GM19467 (cell line): ENCODE data around the gene UGT1A6.
"Not testable (repeated sequence)": the region's sequence is repeated elsewhere in the genome, so short reads cannot be mapped to it uniquely, and the experiment has no call there.

Experiments used
- ATAC-seq: cut with Tn5 transposase; IDR thresholded peaks from one replicate; pipeline ENCODE4 v1.9.1; 2021; ENCODE audit warnings: mild to moderate bottlenecking, moderate library complexity; ENCODE audit not compliant: unreplicated experiment

The UGT1A6 gene

DNA sequence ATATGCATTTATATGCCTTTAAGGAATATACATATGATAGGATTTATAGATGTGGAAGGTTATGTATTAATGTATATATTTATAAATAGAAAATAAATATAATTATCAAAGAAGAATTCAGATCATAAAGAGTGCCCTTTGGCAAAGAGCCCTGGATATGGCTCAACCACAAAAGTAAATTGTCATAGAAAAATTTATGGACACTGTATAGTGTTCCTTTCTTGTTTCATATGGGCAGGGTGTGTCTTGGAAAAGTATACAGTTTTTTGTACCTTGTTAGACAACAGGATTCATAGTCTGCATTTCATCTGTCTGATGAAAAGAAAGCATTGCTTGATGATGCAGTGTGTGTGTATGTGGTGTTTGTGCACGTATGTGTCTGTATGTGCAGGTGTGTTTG, 8.1 kb upstream of the UGT1A6 start:
- ATAC-seq = no peak

DNA sequence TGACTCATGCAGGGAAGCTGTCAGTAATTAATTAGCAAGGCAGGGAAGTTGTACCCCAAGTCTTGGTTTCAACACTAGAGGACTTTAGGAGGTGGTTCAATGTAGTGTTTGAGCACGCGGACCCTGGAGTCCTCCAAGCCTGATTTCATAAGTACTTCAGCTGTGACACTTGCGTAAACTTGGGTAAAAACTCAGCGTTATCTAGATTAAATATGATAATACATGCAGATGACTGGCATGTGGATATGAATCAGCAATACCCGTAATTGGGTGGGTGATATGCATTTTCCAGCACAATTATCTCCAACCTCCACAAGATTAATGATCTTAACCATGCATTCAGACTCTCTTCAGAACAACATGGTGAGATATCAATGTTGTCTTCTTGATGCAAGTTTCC, 5.8 kb upstream of the UGT1A6 start:
- no peak for ATAC-seq

DNA sequence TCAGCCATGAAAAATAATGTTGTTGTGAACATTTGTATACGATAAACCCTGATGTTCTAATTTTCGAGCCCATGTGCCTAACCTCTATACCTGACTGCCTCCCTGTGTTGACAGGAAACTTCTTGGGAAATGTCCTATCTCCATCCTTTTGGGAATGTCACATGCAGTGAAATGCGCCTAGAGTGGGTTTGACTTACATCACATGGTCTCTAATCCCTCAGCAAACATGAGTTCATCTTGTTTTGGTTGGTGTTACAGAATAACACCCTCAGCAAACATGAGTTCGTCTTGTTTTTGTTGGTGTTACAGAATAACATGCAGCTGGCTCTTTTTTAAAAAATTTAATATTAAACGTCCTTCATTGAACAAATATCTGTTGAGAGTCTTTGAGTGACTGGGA, 4.3 kb upstream of the UGT1A6 start:
- ATAC-seq = no peak

DNA sequence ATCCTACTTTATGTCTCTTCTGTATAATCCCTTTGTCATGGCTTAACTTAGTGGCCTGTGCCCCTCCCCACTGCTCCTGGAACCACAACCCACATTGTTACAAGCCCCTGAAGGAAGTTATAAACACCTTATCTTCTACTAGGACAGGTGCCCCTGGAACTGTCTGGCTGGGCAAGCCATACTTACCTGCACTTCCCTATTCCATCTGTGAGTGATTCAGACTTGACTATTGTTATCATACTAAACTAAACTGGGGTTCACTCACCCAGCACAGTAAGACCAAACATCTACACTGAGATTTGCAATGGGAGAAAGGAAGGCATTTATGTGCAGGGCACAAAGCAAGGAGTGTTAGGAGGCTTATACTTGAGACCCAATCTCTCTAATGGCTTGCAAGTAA, 3.7 kb upstream of the UGT1A6 start:
- no peak for ATAC-seq

DNA sequence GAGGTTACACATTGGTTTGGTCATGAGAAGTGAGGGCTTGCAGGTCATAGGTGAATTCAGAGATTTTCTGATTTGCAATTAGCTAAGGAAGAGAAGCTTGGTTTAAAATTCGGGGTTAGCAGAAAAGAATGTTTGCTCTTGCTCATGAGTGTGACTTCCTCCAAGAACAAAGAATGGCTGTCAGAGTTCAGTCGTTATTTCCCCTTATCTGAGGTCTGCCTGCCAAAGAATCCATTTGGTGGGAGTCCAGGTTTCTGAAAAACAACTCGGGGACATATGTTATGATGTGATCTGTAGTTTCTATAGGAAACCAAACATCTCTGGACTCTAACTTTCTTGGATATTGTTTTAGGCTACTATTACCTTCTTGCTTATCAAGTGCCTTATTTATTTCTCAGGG, 3.2 kb upstream of the UGT1A6 start:
- no peak for ATAC-seq

DNA sequence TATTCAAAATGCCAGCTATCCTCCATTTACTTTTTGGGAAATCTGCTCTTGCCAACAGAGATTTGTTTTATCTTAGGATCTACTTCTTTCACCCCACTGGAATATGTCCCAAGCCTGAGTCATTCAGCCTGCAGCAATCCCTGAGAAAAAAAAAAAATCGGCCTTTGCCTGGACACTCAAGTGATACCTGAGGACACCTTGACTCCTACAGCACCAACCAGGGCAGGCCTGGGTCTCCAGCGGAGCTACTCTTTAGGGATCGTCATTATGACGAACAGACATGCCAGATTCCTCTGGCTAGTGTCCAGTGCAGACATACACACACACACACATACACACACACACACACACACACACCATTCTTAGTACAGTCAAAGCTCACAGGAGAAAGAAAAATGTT, 2.2 kb upstream of the UGT1A6 start:
- no peak for ATAC-seq

DNA sequence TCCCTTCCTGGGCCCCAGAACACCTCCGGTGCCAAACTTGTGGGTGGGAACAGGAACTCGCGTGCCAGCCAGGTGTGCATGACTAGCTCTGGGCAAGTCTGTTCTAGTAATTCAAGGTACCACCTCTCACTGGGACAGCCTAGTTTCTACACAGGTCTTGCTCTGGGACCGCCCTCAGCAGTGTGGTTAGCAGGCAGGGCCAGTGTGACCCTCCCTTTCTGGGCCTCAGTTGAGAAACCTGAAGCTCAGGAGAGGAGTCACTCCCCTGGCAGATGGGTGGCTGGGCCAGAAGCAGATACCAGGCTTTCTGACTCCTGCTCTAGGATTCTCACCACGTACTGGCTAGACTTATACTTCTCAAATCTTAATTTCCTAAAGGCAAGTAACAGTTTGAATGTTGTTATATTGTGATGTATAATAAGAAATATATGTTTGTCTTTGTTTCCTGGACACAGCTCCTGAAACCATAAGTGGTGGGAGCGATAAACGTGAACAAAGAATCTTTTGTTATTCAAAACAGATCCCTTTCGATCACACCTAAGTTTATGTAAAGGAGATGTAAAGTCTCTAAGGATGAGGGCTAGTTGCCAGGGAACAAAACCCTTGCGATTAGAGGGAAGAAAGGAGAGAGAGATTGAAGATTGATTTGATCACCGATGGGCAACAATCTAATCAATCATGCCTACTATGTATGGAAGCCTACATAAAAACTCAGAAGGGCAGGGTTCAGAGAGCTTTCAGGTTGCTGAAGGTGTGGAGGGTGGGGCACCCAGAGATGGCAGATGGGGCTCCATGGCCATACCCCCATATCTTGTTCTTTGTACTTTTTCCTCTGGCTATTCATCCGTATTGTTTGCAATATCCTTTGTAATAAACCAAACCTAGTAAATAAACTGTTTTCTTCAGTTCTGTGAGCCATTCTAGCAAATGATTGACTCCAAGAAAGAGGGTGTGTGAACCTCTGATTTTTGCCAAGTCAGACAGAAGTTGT, 952 bp upstream of the UGT1A6 start:
- ATAC-seq = no peak

DNA sequence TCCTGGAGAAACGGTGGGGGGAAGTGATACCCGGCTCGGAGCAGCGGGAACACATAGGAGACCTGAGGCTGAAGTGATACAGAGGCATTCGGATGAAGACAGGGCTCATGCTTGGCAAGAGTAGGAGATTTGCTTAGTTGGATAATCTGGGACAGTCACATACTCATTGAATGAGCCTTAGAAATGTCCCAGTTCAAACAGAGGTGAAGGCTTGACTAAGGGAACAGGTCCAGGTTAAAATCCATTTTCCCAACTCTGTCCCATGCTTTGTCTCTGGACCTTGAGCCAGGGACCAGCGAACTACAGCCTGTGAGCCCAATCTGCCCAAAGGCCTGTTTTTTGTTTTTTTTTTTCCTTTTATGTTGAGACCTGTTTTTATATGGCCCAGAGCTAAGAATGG, 1.3 kb downstream of the UGT1A6 start:
- no peak for ATAC-seq

DNA sequence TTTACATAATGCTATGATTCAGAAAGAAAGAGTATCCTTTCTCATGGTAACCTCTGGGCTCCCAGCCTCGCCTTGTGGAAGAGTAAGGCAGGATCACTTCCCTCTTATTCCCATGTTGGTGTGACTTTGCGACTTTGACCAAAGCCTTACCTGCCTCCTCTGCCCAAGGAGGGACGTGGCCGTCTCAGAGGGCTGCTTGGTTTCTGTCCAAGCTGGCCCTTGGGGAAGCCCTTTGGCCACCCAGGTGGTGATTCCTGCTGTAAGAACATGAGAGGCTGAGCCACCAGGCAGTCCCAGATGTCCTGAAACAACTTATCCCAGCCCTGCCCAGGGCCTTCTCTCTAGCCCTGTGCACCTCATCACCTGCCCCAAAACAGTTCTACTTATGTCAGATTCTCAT, 6.0 kb downstream of the UGT1A6 start:
- no peak for ATAC-seq

DNA sequence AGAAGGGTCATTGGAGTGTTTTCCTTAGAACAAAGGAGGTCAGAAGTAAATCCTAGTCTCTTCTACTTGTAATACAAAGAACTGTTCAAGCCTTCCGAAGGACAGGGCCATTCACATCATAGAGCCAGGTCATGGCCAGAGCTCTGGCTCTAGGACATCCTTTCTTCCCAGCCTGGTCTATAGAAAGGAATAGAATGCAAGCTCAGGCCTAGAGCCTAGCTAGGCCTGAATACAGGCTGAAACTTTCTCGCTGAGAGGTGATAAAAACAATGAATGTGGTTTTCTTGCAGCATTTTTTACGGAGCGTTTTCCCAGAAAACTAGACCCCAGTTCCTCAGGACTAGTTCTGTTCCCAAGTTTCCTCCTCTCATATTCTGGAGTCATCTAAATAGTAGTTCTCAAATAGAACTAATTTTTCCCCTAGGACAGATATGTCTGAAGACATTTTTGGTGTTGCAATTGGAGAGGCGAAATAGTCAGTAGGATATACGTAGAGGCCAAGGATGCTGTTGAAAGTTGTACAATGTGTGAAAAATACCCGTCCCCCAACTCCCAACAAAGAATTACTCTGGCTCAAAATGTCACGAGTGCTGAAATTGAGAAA, 6.8 kb downstream of the UGT1A6 start:
- ATAC-seq = no peak

DNA sequence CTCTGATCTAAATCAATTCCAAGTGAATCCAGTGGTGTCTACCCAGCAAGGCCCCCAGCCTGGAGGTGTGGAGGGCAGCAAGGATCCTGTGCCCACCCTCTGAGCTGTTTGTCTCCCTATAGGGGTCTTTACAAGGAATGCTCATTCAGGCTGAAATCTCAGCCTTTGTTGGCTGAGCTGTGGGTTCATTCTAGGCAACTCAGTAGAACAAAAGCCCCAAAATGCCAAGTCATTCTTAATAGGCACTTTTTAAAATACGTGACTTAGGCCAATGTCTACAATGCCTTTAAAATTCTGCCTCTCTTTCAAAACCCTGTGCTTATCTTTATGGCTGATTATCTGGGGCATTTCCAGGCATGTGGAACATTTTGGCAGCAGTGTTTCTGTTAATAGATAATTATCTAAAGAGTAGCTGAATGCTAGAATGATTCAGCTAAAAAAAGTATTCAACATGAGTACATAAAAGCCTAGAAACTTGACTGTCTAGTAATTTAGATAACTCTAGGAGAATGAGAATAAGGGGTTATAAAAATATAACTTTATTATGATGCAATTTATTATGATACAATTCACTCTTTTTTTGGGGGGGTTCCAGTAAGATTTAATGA, 7.4 kb downstream of the UGT1A6 start:
- no peak for ATAC-seq

DNA sequence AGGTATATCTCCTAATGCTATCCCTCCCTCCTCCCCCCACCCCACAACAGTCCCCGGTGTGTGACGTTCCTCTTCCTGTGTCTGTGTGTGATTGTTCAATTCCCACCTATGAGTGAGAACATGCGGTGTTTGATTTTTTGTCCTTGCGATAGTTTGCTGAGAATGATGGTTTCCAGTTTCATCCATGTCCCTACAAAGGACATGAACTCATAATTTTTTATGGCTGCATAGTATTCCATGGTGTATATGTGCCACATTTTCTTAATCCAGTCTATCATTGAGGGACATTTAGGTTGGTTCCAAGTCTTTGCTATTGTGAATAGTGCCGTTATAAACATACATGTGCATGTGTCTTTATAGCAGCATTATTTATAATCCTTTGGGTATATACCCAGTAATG, 8.2 kb downstream of the UGT1A6 start:
- not testable (repeated sequence) for ATAC-seq

DNA sequence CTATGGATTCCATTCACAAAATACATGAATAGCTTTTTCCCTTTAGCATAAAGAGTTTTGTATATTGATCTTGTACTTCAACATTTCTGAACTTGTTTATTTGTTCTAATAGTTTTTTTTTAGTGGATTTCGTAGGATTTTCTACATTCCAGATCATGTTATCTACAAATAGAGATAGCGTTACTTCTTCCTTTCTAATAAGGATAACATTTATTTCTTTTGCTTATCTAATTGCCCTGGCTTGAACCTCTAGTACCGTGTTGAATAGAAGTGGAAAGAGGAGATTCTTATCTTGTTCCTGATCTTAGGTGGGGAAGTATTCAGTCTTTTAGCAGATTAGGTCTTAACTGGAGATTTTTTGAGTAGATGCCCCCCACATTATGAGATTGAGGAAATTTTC, 9.5 kb downstream of the UGT1A6 start:
- ATAC-seq = no peak

DNA sequence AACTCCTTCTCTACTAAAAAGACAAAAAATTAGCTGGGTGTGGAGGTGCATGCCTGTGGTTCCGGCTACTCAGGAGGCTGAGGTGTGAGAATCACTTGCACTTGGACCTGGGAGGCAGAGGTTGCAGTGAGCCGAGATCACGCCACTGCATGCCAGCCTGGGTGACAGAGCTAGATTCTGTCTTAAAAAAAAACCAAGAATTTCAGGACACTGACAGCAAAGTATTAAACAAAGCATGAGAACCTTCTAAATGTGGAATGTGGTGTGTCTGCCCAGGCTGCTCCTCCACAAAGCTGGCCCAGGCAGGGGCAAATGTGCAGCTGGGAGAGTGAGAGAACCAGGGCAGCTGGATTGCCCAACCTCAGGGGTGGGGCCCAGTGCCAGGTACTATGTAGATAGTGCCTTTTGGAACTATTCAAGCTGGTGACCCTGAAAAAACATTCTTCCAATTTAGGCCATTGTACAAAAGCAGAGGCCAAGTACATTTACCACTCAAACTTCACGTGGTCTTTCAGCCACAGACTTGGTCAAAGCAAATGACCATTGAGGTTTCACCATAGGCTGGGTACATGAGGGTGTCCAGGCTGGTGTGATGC, 13.3 kb downstream of the UGT1A6 start:
- no peak for ATAC-seq

DNA sequence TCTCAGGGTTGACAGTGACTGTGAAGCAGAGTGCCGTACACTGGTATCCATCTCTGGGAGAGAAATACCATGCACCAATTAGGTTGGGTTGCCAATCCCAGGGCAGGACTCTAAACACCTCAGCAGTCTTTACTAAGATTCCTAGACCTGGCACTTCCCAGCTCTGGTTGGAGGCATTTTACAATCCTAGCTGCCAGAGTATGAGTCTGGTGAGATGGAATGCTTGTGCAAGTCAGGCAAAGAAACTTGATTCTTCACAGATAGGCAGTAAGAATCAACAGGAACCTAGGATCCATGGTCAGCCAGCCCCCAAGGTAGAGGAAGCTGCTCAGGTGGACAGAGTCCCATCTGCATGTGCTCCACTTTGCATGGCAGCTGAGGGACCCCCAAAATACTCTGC, 14.0 kb downstream of the UGT1A6 start:
- ATAC-seq = no peak

DNA sequence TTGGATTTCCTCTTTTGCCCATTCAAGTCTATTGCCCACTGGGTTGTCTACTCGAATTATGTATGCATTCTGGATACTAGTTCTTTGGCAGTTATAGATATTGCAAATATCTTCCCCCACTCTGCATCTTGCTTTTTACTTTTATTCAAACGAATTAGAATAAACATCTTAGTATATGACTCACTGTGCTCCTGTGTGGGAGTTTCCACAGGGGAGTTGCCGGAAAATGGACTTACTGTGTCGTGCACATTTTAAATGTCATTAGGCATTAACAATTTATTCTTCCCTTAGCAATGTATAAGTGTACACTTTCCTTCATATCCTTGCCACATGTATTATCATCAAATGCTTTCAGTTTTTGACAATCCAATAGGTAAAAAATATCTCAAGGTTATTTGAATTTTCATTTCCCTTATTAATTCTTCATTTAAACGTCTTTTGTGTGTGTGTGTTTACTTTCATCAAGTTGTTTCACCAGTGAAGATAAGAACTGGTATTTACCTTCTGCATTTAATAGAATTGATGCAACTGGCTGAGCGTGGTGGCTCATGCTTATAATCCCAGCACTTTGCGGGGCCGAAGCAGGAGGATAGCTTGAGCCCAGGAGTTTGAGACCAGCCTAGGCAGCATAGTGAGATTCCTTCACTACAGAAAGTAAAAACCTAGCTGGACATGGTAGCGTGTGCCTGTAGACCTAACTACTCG, 15.4 kb downstream of the UGT1A6 start:
- ATAC-seq = no peak

DNA sequence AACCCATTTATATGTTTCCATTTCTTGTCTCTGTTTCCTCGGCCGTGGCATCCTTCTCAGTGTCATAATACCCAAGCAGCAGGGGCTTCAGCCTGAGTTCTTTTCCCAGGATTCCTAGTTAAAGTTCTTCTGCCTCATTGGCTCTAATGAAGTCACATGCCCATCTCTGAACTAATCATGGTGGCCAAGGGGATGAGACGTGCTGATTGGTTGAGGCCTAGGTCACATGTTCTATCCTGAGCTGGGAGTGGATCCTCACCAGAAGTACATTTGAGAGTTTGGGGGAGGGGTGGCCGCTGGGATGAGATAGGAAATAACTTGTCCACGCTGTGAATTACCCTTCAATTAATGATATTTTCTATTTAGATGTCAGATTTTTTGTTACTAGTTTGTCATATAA, 16.3 kb downstream of the UGT1A6 start:
- no peak for ATAC-seq

DNA sequence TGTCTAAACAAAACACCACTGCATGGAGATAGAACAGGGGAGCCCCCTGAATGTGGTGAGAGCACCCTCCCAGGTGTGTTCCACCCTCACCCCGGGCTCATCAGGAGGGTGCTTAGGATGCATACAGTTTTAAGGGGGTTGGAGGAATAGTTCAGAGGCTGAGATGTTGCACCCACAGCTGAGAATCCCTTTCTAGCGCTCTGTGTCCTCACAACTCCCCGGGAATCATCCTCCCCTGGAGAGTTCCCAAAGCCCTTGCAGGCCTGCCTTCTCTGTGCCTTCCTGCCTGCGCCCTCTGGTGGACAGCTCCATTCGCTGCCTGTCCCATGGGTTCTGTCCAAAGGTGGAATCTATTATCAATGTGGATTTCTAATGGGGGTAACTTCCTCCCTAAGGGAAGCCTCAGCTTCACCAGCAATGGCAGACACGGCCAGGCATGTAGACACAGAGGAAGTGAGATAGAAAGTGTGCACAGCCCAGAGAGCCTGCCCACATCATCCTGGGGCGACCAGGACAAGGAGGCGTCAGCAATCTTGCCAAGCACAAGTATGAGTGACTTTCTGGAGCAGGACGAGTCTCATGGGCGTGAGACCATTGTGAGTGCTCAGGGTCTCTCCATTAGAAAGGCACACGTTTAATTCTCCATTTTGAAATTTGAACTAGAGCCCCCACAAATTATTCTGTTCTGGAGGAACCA, 18.8 kb downstream of the UGT1A6 start:
- peak; percentile 71 for ATAC-seq

DNA sequence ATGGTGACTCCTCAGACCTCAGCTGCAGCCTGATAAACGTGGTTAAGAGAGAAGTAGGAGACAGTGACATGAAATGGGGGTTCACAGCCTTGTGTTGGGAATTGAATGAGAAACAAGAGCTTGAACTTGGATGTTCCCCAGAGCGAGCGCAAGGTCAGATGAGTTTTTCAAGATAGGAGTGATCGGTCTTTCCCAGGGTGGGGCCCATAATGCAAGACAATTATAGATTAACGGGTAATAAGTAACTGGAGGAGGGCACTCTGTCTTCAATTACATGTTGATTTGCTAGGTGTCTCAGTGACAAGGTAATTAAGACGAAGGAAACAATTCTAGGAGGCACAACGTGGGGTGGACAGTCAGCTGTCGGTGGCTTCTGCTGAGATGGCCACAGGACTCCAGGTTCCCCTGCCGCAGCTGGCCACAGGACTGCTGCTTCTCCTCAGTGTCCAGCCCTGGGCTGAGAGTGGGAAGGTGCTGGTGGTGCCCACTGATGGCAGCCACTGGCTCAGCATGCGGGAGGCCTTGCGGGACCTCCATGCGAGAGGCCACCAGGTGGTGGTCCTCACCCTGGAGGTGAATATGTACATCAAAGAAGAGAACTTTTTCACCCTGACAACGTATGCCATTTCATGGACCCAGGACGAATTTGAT, 20.0 kb downstream of the UGT1A6 start, which contains the start of gene UGT1A5:
UGT1A5 (plus strand) TSS at position 297 of the 651 bp plus-strand sequence; CDS start at position 382, 85 bp downstream.
- no peak for ATAC-seq

DNA sequence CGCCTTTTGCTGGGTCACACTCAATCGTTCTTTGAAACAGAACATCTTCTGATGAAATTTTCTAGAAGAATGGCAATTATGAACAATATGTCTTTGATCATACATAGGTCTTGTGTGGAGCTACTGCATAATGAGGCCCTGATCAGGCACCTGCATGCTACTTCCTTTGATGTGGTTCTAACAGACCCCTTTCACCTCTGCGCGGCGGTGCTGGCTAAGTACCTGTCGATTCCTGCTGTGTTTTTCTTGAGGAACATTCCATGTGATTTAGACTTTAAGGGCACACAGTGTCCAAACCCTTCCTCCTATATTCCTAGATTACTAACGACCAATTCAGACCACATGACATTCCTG, 20.5 kb downstream of the UGT1A6 start:
- no peak for ATAC-seq
